ENCODE results near the gene ZBTB5. TPM values are rescaled to one million over a fixed set of nuclear protein-coding genes. Genes with fewer than 3 reads are reported as not detected.

Gene ZBTB5
- total and polyA plus RNA-seq, 2 of the 13 experiments (the other 11 are each of a cell fraction or from before 2014, with no cell fraction given) = 12.5 to 20.5 TPM

DNA sequence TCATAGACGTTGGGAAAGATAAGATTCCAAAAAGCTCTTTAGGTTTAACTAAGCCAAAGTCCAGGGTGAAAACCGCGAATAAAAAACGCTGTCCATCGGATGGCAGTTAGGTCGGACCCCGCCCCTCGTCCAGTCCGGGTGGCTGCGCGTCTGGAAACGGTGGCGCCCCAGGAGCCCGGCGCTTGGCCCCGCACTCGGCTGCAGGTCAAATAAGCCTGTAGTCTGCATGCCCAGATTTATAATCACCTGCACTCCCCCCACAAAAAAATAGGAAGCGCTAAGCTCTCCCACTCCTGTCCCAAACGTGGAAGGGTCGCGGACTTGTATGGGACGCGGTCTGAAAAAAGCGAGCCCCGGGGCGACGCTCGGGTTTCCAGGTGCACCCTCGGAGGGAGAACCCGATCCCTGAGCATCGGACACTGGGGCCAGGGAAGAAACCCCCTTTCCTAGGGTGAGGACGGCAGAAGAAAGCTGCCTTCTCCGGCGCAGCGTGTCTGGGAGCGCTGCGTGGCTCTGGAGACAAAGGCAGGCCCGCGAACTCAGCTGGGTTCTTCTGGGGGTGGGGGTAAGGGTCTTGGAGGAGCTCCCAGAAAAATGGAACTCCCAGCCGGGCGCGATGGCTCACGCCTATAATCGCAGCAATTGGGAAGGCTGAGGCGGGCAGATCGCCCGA lies 923 bp upstream of the ZBTB5 start (continued):
- TF ChIP-seq ZFP36 (IDR thresholded peaks at IDR 0.05; ENCODE audit: borderline replicate concordance, low read depth, low read length, partially characterized antibody) = no peak
- TF ChIP-seq ZNF431 (CRISPR knock-in tag; IDR thresholded peaks at IDR 0.05; ENCODE audit: borderline replicate concordance, low read depth) = no peak
- TF ChIP-seq LBX2 (CRISPR knock-in tag; IDR thresholded peaks at IDR 0.05; ENCODE audit: borderline replicate concordance) = no peak
- no peak for TF ChIP-seq ZNF407 (CRISPR knock-in tag; IDR thresholded peaks at IDR 0.05; ENCODE audit: not compliant biosample characterization)
- TF ChIP-seq CEBPB (IDR thresholded peaks at IDR 0.05; ENCODE audit: borderline replicate concordance, low read depth, low read length) = no peak
- TF ChIP-seq BRD4 (CRISPR knock-in tag; IDR thresholded peaks at IDR 0.05) = no peak
- no peak for TF ChIP-seq ZNF546 (CRISPR knock-in tag; conservative IDR thresholded peaks at IDR 0.05)
- no peak for TF ChIP-seq ZNF720 (CRISPR knock-in tag; IDR thresholded peaks at IDR 0.05)
- TF ChIP-seq MAZ (IDR thresholded peaks at IDR 0.05; ENCODE audit: borderline replicate concordance, low read depth, low read length) = no peak; the same call in 1 of the 2 replicates
- no peak for TF ChIP-seq MAZ (CRISPR knock-in tag; IDR thresholded peaks at IDR 0.05; ENCODE audit: low read depth)
- TF ChIP-seq ZKSCAN5 (CRISPR knock-in tag; IDR thresholded peaks at IDR 0.05) = no peak
- TF ChIP-seq RBAK (CRISPR knock-in tag; IDR thresholded peaks at IDR 0.05) = no peak
- TF ChIP-seq, protein P1, sequence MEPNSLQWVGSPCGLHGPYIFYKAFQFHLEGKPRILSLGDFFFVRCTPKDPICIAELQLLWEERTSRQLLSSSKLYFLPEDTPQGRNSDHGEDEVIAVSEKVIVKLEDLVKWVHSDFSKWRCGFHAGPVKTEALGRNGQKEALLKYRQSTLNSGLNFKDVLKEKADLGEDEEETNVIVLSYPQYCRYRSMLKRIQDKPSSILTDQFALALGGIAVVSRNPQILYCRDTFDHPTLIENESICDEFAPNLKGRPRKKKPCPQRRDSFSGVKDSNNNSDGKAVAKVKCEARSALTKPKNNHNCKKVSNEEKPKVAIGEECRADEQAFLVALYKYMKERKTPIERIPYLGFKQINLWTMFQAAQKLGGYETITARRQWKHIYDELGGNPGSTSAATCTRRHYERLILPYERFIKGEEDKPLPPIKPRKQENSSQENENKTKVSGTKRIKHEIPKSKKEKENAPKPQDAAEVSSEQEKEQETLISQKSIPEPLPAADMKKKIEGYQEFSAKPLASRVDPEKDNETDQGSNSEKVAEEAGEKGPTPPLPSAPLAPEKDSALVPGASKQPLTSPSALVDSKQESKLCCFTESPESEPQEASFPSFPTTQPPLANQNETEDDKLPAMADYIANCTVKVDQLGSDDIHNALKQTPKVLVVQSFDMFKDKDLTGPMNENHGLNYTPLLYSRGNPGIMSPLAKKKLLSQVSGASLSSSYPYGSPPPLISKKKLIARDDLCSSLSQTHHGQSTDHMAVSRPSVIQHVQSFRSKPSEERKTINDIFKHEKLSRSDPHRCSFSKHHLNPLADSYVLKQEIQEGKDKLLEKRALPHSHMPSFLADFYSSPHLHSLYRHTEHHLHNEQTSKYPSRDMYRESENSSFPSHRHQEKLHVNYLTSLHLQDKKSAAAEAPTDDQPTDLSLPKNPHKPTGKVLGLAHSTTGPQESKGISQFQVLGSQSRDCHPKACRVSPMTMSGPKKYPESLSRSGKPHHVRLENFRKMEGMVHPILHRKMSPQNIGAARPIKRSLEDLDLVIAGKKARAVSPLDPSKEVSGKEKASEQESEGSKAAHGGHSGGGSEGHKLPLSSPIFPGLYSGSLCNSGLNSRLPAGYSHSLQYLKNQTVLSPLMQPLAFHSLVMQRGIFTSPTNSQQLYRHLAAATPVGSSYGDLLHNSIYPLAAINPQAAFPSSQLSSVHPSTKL (CRISPR knock-in tag; IDR thresholded peaks at IDR 0.05) = no peak
- no peak for TF ChIP-seq CHD2 (IDR thresholded peaks at IDR 0.05; ENCODE audit: low read depth, low read length)
- peak; percentile 48; the same call in 1 of the 2 replicates for TF ChIP-seq ZSCAN20 (CRISPR knock-in tag; IDR thresholded peaks at IDR 0.05; ENCODE audit: borderline replicate concordance)
- no peak for TF ChIP-seq ATF4 (CRISPR knock-in tag; IDR thresholded peaks at IDR 0.05)

Measured in HepG2 (cell line).